A549 (cell line): ENCODE measurements around the gene POLRMT. TPM values are rescaled to one million over a fixed set of nuclear protein-coding genes. Genes with fewer than 3 reads are reported as not detected.

ENCODE experiments used
- ATAC-seq, 2 experiments: fragments of 200-7000 bp in 1 of 2; fragments of >200 bp in 1 of 2; cut with Nextera tagmentation in 1 of 2; cut with Tn5 transposase in 1 of 2; 3 replicates each; pipeline versions ENCODE4 v1.8.0 to v1.9.1; 2018 to 2020; ENCODE audit warnings: mild to moderate bottlenecking in 1 of 2, moderate library complexity in 1 of 2
- CTCF ChIA-PET: fragments of 300-600 bp; sonication (Branson Sonifier 250); formaldehyde crosslinking; extraction: SDS; loops from one replicate; lab custom pipeline; 2021; ENCODE audit warnings: antibody characterized with exemption, inconsistent platforms; lab: Yijun Ruan, JAX
- POLR2A ChIA-PET: fragments of 350-600 bp; formaldehyde crosslinking; extraction: SDS; loops from one replicate; lab custom pipeline; 2021; ENCODE audit warnings: antibody characterized with exemption, inconsistent platforms; lab: Yijun Ruan, JAX
- DNase-seq, 2 experiments: peaks; one replicate each; pipeline versions ENCODE4 v3.0.0 to v3.0.0-alpha.2; 2011 to 2016; ENCODE audit warnings: low read depth in 1 of 2, low spot score in 1 of 2
- FAIRE-seq: peaks from 2 replicates; lab custom pipeline; 2011; peaks lifted over from hg19 to GRCh38; lab: Jason Lieb, UNC
- H3K27ac ChIP-seq, 2 experiments: fragments of >200 bp; sonication (Bioruptor Twin); formaldehyde crosslinking; 3 replicates each; pipeline ENCODE4 v1.5.1; 2016 to 2017
- H3K4me1 ChIP-seq: fragments of >200 bp; sonication (Bioruptor Twin); formaldehyde crosslinking; 3 replicates; pipeline ENCODE4 v1.6.1; 2016
- H3K4me2 ChIP-seq: fragments of >200 bp; sonication (Bioruptor Twin); formaldehyde crosslinking; 3 replicates; pipeline ENCODE4 v1.6.1; 2016
- H3K4me3 ChIP-seq: fragments of >200 bp; sonication (Bioruptor Twin); formaldehyde crosslinking; 3 replicates; pipeline ENCODE4 v1.5.1; 2016
- H3K9me3 ChIP-seq: fragments of >200 bp; sonication (Bioruptor Twin); formaldehyde crosslinking; 3 replicates; pipeline ENCODE4 v1.6.1; 2016
- ATOH8 ChIP-seq: fragments of 250-450 bp; sonication (Bioruptor Pico); IDR thresholded peaks from 2 replicates; pipeline ENCODE4 v1.5.0; 2020; ENCODE audit warnings: low read depth, mild to moderate bottlenecking, moderate library complexity
- BHLHE40 ChIP-seq: IDR thresholded peaks from 2 replicates; pipeline ENCODE4 v1.6.1; 2012; ENCODE audit warnings: low read depth, low read length, inconsistent platforms
- CBX2 ChIP-seq: fragments of 200-600 bp; sonication (generic); IDR thresholded peaks from 2 replicates; pipeline ENCODE4 v1.6.1; 2016; ENCODE audit warnings: low read depth, mild to moderate bottlenecking, borderline replicate concordance
- CHD2 ChIP-seq: fragments of 150-350 bp; IDR thresholded peaks from 2 replicates; pipeline ENCODE4 v1.6.1; 2014; ENCODE audit warnings: low read length; ENCODE audit not compliant: partially characterized antibody
- CHD4 ChIP-seq: fragments of 200-600 bp; sonication (generic); IDR thresholded peaks from 2 replicates; pipeline ENCODE4 v1.6.1; 2016; ENCODE audit warnings: antibody characterized with exemption, mild to moderate bottlenecking, borderline replicate concordance
- EHF ChIP-seq: fragments of 250-450 bp; sonication (Bioruptor Pico); IDR thresholded peaks from 2 replicates; pipeline ENCODE4 v1.5.0; 2020; ENCODE audit warnings: mild to moderate bottlenecking
- EHMT2 ChIP-seq: fragments of 200-600 bp; sonication (generic); IDR thresholded peaks from 2 replicates; pipeline ENCODE4 v1.6.1; 2016; ENCODE audit warnings: antibody characterized with exemption, low read depth, mild to moderate bottlenecking, moderate library complexity
- EP300 ChIP-seq, 2 experiments: fragments of >200 bp; sonication (Bioruptor Twin); formaldehyde crosslinking; IDR thresholded peaks; 2 replicates in 1 of 2; 3 replicates in 1 of 2; pipeline ENCODE4 v1.6.1; 2016 to 2017
- ESRRA ChIP-seq: fragments of 150-350 bp; IDR thresholded peaks from 2 replicates; pipeline ENCODE4 v1.6.1; 2014; ENCODE audit warnings: mild to moderate bottlenecking, low read length, borderline replicate concordance
- FOSL2 ChIP-seq, 2 experiments: fragments of 450-650 bp in 1 of 2; fragments of >200 bp in 1 of 2; sonication (Bioruptor Twin) in 1 of 2; formaldehyde crosslinking; IDR thresholded peaks; 2 replicates each; pipeline versions ENCODE4 v1.5.0 to v1.6.1; 2016 to 2020; ENCODE audit warnings: mild to moderate bottlenecking in 1 of 2, moderate library complexity in 1 of 2
- GATA3 ChIP-seq: IDR thresholded peaks from 2 replicates; pipeline ENCODE4 v1.6.1; 2012; ENCODE audit warnings: borderline replicate concordance
- HDAC2 ChIP-seq: fragments of 200-600 bp; sonication (generic); IDR thresholded peaks from 2 replicates; pipeline ENCODE4 v1.6.1; 2016
- HOXB13 ChIP-seq: fragments of 250-450 bp; sonication (Bioruptor Pico); IDR thresholded peaks from 2 replicates; pipeline ENCODE4 v1.5.0; 2020; ENCODE audit warnings: low read depth, mild to moderate bottlenecking, moderate library complexity
- HOXB5 ChIP-seq: fragments of 250-450 bp; sonication (Bioruptor Pico); IDR thresholded peaks from 2 replicates; pipeline ENCODE4 v1.5.0; 2020; ENCODE audit warnings: mild to moderate bottlenecking, moderate library complexity
- JUN ChIP-seq, 2 experiments: fragments of >200 bp; sonication (Bioruptor Twin); formaldehyde crosslinking; IDR thresholded peaks; 2 replicates in 1 of 2; 3 replicates in 1 of 2; pipeline ENCODE4 v1.6.1; 2016 to 2017
- KDM1A ChIP-seq: fragments of 200-600 bp; sonication (generic); IDR thresholded peaks from 2 replicates; pipeline ENCODE4 v1.6.1; 2016; ENCODE audit warnings: low read depth, mild to moderate bottlenecking
- MAZ ChIP-seq: fragments of 150-350 bp; IDR thresholded peaks from 2 replicates; pipeline ENCODE4 v1.6.1; 2014; ENCODE audit warnings: antibody characterized with exemption, low read depth, low read length, borderline replicate concordance
- MYC ChIP-seq: IDR thresholded peaks from 2 replicates; pipeline ENCODE4 v1.6.1; 2012; ENCODE audit warnings: mild to moderate bottlenecking, inconsistent platforms, low read length, improper control_type of control experiment, borderline replicate concordance
- NPAS2 ChIP-seq: fragments of 250-450 bp; sonication (Bioruptor Pico); IDR thresholded peaks from 2 replicates; pipeline ENCODE4 v1.8.0; 2022; ENCODE audit warnings: mild to moderate bottlenecking, moderate library complexity, borderline replicate concordance
- NR3C1 ChIP-seq: fragments of >200 bp; sonication (Bioruptor Twin); formaldehyde crosslinking; IDR thresholded peaks from 3 replicates; pipeline ENCODE4 v1.6.1; 2017
- PBX3 ChIP-seq: IDR thresholded peaks from 2 replicates; pipeline ENCODE4 v1.6.1; 2012
- RCOR1 ChIP-seq: fragments of 150-350 bp; IDR thresholded peaks from 2 replicates; pipeline ENCODE4 v1.6.1; 2014; ENCODE audit warnings: antibody characterized with exemption, low read length, low read depth
- RNF2 ChIP-seq: fragments of 200-600 bp; sonication (generic); IDR thresholded peaks from 2 replicates; pipeline ENCODE4 v1.6.1; 2016; ENCODE audit warnings: low read depth, mild to moderate bottlenecking, antibody characterized with exemption, moderate library complexity, borderline replicate concordance
- SMC3 ChIP-seq: fragments of >200 bp; sonication (Bioruptor Twin); formaldehyde crosslinking; IDR thresholded peaks from 3 replicates; pipeline ENCODE4 v1.6.1; 2018; ENCODE audit warnings: inconsistent platforms
- TP53 ChIP-seq: fragments of 250-450 bp; sonication (Bioruptor Pico); IDR thresholded peaks from 2 replicates; pipeline ENCODE4 v1.5.0; 2021; ENCODE audit warnings: mild to moderate bottlenecking, moderate library complexity
- USF2 ChIP-seq: fragments of 450-650 bp; IDR thresholded peaks from 2 replicates; pipeline ENCODE4 v1.6.1; 2014; ENCODE audit warnings: antibody characterized with exemption
- ZSCAN20 ChIP-seq: fragments of 250-450 bp; sonication (Bioruptor Pico); IDR thresholded peaks from 2 replicates; pipeline ENCODE4 v1.8.0; 2022; ENCODE audit warnings: mild to moderate bottlenecking, moderate library complexity
- WGBS: methylation state at CpG from one replicate; pipeline ENCODE4 v1.1.6; 2017; ENCODE audit errors: missing lambda C conversion rate; 5-methylcytosine and 5-hydroxymethylcytosine counted together
- polyA plus RNA-seq, 4 experiments: library from polyadenylated mRNA; depleted of rRNA in 3 of 4; stranded (reverse); fragments of >200 nt; fragmentation: RNase III in 1 of 4; extraction: RNeasy Plus Mini Kit Qiagen cat#74134 plus additional on column Dnase treatment in 1 of 4; gene quantifications; 2 replicates in 3 of 4; 3 replicates in 1 of 4; pipeline ENCODE4 v1.2.3, GENCODE V29; 2011 to 2017
- TF ChIP-seq, protein P1 (sequence below): fragments of 250-450 bp; sonication (Bioruptor Pico); IDR thresholded peaks from 2 replicates; pipeline ENCODE4 v1.5.0; 2021; ENCODE audit warnings: mild to moderate bottlenecking, moderate library complexity, borderline replicate concordance
- TF ChIP-seq, protein P2 (sequence below): IDR thresholded peaks from 2 replicates; pipeline ENCODE4 v1.6.1; 2012; ENCODE audit warnings: low read depth, borderline replicate concordance
- TF ChIP-seq, protein P3 (sequence below): fragments of 200-600 bp; sonication (generic); IDR thresholded peaks from 2 replicates; pipeline ENCODE4 v1.6.1; 2016; ENCODE audit warnings: antibody characterized with exemption, mild to moderate bottlenecking, moderate library complexity

POLRMT gene
- polyA plus RNA-seq, 2 of the 4 experiments (the other 2 are of a cell fraction), result 41.9 to 68.8 TPM

- ChIA-PET CTCF (interaction anchor here (0.6 to 2.0 kb wide), 9 partner anchors 9 to 189 kb away, joined by 3 to 7 read pairs (median 4); no protein-coding TSS in a partner anchor), POLR2A (interaction anchor here (0.6 to 1.2 kb wide), 2 partner anchors 16 to 46 kb away, joined by 4 to 6 read pairs; partner anchors contain the start of genes POLRMT and RNF126)
- Histone ChIP-seq H3K4me2 (peak overlapping the region; percentile 77), H3K27ac (peak overlapping the region; percentile 99), H3K9me3 (no peaks in the 10 kb centered on the region), H3K4me1 (peaks cover 26% of the 10 kb centered on the region), H3K4me3 (peak overlapping the region; percentile 64)
- FAIRE-seq (no peak), ATAC-seq (peak; percentile 19 to 32), DNase-seq (peak; percentile 59 to 78)
- WGBS, result 24% methylated on average over 6 of the region's 69 CpGs
- TF ChIP-seq HDAC2 (no peak), GATA3 (peak; percentile 33; the same call in 1 of the 2 replicates), RCOR1 (no peak), ZSCAN20 (CRISPR knock-in tag) (no peak), KDM1A (no peak), MAZ (no peak), PBX3 (peak; percentile 9; the same call in 1 of the 2 replicates), EHF (CRISPR knock-in tag) (0 out of 2 replicates have a peak, but pooled peaks have one; percentile 38), TP53 (CRISPR knock-in tag) (no peak; the same call in 1 of the 2 replicates), JUN (IDR thresholded peaks at IDR 0.05) (peak in 1 of 2 experiments; percentile 87; a peak in 1 of 5 replicates), HOXB5 (CRISPR knock-in tag) (0 out of 2 replicates have a peak, but pooled peaks have one; percentile 38), CBX2 (no peak), ESRRA (no peak), EHMT2 (no peak), ATOH8 (CRISPR knock-in tag) (no peak), EP300 (IDR thresholded peaks at IDR 0.05) (no peak), RNF2 (no peak), CHD4 (no peak), NPAS2 (CRISPR knock-in tag) (no peak), HOXB13 (no peak), SMC3 (no peak), BHLHE40 (no peak), CHD2 (no peak), USF2 (no peak), MYC (no peak), FOSL2 (IDR thresholded peaks at IDR 0.05) (no peak), FOSL2 (CRISPR knock-in tag; IDR thresholded peaks at IDR 0.05) (no peak), NR3C1 (no peak)
- TF ChIP-seq, protein P1, sequence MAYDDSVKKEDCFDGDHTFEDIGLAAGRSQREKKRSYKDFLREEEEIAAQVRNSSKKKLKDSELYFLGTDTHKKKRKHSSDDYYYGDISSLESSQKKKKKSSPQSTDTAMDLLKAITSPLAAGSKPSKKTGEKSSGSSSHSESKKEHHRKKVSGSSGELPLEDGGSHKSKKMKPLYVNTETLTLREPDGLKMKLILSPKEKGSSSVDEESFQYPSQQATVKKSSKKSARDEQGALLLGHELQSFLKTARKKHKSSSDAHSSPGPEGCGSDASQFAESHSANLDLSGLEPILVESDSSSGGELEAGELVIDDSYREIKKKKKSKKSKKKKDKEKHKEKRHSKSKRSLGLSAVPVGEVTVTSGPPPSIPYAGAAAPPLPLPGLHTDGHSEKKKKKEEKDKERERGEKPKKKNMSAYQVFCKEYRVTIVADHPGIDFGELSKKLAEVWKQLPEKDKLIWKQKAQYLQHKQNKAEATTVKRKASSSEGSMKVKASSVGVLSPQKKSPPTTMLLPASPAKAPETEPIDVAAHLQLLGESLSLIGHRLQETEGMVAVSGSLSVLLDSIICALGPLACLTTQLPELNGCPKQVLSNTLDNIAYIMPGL (CRISPR knock-in tag), result no peak
- TF ChIP-seq, protein P2, sequence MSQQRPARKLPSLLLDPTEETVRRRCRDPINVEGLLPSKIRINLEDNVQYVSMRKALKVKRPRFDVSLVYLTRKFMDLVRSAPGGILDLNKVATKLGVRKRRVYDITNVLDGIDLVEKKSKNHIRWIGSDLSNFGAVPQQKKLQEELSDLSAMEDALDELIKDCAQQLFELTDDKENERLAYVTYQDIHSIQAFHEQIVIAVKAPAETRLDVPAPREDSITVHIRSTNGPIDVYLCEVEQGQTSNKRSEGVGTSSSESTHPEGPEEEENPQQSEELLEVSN, result 0 out of 2 replicates have a peak, but pooled peaks have one; percentile 30
- TF ChIP-seq, protein P3, sequence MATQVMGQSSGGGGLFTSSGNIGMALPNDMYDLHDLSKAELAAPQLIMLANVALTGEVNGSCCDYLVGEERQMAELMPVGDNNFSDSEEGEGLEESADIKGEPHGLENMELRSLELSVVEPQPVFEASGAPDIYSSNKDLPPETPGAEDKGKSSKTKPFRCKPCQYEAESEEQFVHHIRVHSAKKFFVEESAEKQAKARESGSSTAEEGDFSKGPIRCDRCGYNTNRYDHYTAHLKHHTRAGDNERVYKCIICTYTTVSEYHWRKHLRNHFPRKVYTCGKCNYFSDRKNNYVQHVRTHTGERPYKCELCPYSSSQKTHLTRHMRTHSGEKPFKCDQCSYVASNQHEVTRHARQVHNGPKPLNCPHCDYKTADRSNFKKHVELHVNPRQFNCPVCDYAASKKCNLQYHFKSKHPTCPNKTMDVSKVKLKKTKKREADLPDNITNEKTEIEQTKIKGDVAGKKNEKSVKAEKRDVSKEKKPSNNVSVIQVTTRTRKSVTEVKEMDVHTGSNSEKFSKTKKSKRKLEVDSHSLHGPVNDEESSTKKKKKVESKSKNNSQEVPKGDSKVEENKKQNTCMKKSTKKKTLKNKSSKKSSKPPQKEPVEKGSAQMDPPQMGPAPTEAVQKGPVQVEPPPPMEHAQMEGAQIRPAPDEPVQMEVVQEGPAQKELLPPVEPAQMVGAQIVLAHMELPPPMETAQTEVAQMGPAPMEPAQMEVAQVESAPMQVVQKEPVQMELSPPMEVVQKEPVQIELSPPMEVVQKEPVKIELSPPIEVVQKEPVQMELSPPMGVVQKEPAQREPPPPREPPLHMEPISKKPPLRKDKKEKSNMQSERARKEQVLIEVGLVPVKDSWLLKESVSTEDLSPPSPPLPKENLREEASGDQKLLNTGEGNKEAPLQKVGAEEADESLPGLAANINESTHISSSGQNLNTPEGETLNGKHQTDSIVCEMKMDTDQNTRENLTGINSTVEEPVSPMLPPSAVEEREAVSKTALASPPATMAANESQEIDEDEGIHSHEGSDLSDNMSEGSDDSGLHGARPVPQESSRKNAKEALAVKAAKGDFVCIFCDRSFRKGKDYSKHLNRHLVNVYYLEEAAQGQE, result no peak
Measured at GRCh38 chr19:679418-680286, 46.3 kb upstream of the POLRMT start.
